CD4-positive, alpha-beta T cell treated with Interleukin-10 for 1 hour (primary cell): ENCODE results near the gene CABP7.

ENCODE experiments used
- DNase-seq: peaks from one replicate; pipeline ENCODE4 v3.0.0-alpha.2; 2020

CABP7 gene

DNA sequence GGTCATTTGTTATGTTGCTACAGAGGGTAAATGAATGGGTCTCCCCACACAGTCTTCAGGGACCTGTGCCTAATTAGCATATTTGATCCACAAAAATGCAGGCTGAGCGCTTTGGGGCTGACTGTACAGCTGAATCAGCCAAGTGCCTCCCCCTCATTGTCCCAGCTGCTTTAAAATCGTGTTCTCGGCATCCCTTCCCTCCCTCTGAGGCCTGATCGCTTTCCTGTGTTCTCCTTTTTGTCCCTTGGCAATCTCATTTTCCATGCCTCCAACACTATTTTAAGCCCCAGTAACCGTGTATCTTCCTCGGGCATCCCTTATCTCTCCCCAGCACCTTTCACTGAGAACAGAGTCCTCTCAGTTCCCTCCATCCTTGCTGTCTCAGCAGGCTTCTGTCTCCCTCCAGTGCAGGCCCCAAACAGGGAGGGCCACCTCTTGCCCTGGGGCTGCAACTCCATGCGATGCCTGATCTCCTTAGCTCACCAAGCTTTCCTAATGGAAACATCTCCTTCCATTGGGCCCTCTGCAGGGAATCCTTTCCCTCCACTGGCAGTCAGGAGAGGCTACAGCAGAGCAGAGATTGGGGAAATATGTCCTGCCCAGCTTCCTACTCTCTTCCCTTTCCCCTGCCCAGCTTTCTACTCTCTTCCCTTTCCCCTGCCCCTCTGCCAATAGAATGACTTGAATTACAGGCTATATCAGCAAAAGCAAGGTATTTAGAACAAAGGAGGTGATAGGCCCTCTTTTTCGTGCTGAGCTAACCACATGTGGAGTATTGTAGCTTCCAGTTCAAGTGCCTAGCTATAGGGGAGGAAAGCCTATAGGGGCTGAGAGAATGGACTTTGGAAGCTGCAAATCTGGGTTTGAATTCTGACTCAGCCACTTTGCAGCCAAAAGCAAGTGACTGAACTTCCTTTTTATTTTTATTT, 61.2 kb downstream of the CABP7 start:
- no peak for DNase-seq
